ENCODE results near the gene PCNT.
A peak's percentile ranks its signal among the peaks of the same experiment; 100 is the strongest.

The PCNT gene

GRCh38 chr21:46323710-46324389 is at the start of gene PCNT, which contains the start of gene C21orf58:
Gene PCNT, plus strand, starts transcription at chr21:46324156. Its CDS starts 73 bp downstream, at chr21:46324229.
Gene C21orf58, minus strand, starts transcription at chr21:46323870. Its CDS starts 1,132 bp downstream, at chr21:46322738.
- peak; percentile 98 to 99 for DNase-seq

- no peak for DNase-seq
Observed at GRCh38 chr21:46274797-46275390, 49.1 kb upstream of the PCNT start.

GRCh38 chr21:46284077-46284644 is 39.8 kb upstream of the PCNT start:
- no peak for DNase-seq

GRCh38 chr21:46284733-46285132 is 39.2 kb upstream of the PCNT start:
- DNase-seq: no peak

GRCh38 chr21:46285206-46285661 is 38.7 kb upstream of the PCNT start, which contains the start of gene MCM3AP:
Gene MCM3AP, minus strand, starts transcription at chr21:46285611. Its CDS starts 325 bp downstream, at chr21:46285286.
- DNase-seq: no peak

- DNase-seq: peak; percentile 78 to 87
Observed at GRCh38 chr21:46285761-46286647, 38.0 kb upstream of the PCNT start, which contains the start of gene YBEY. Gene YBEY, plus strand, starts transcription at chr21:46286342. Its CDS starts 572 bp downstream, at chr21:46286914.

GRCh38 chr21:46286648-46287002 is 37.3 kb upstream of the PCNT start:
- no peak for DNase-seq

GRCh38 chr21:46287541-46287940 is 36.4 kb upstream of the PCNT start:
- no peak for DNase-seq

GRCh38 chr21:46289655-46290179 is 34.2 kb upstream of the PCNT start:
- no peak for DNase-seq

- no peak for DNase-seq
Observed at GRCh38 chr21:46291561-46291960, 32.4 kb upstream of the PCNT start.

- DNase-seq: no peak
Observed at GRCh38 chr21:46294647-46295176, 29.2 kb upstream of the PCNT start.

- no peak for DNase-seq
Observed at GRCh38 chr21:46295177-46295770, 28.7 kb upstream of the PCNT start.

GRCh38 chr21:46295996-46296752 is 27.8 kb upstream of the PCNT start:
- peak; percentile 45 to 60 for DNase-seq

- no peak for DNase-seq
Observed at GRCh38 chr21:46297338-46298271, 26.4 kb upstream of the PCNT start.

- DNase-seq: no peak
Observed at GRCh38 chr21:46299167-46299566, 24.8 kb upstream of the PCNT start.

GRCh38 chr21:46301759-46302158 is 22.2 kb upstream of the PCNT start:
- DNase-seq: no peak

GRCh38 chr21:46304437-46304836 is 19.5 kb upstream of the PCNT start:
- no peak for DNase-seq

- no peak for DNase-seq
Observed at GRCh38 chr21:46304955-46305354, 19.0 kb upstream of the PCNT start.

GRCh38 chr21:46307625-46308024 is 16.3 kb upstream of the PCNT start:
- no peak for DNase-seq

GRCh38 chr21:46308431-46308830 is 15.5 kb upstream of the PCNT start:
- no peak for DNase-seq
